GM12873 (cell line): ENCODE measurements around the gene ITPR1.

Experiments
- CTCF ChIP-seq: IDR thresholded peaks from 2 replicates; pipeline ENCODE4 v1.5.1; 2012; ENCODE audit warnings: low read depth, mild to moderate bottlenecking, moderate library complexity, low read length, control low read depth; ENCODE audit not compliant: insufficient read depth; ENCODE audit errors: missing control alignments

Gene ITPR1

GRCh38 chr3:4741106-4741403, 247.9 kb downstream of the ITPR1 start:
- no peak for TF ChIP-seq CTCF

GRCh38 chr3:4741404-4742307, 248.5 kb downstream of the ITPR1 start:
- no peak for TF ChIP-seq CTCF

- TF ChIP-seq CTCF, result no peak
These were observed 249.2 kb downstream of the ITPR1 start for GRCh38 chr3:4742359-4742758.

GRCh38 chr3:4743371-4743770, 250.2 kb downstream of the ITPR1 start:
- TF ChIP-seq CTCF, result no peak

- TF ChIP-seq CTCF, result no peak
These were observed 251.5 kb downstream of the ITPR1 start for GRCh38 chr3:4744405-4745234.

GRCh38 chr3:4745235-4745610, 252.1 kb downstream of the ITPR1 start:
- TF ChIP-seq CTCF, result no peak

- TF ChIP-seq CTCF, result no peak
These were observed 253.3 kb downstream of the ITPR1 start for GRCh38 chr3:4746241-4746958.
